SH-SY5Y (cell line): ENCODE data around the gene CADM2.

ENCODE experiments used
- GATA2 ChIP-seq: IDR thresholded peaks from 2 replicates; pipeline ENCODE4 v1.6.1; 2011; ENCODE audit warnings: mild to moderate bottlenecking, low read depth, low read length
- GATA3 ChIP-seq: IDR thresholded peaks from 2 replicates; pipeline ENCODE4 v1.6.1; 2011; ENCODE audit warnings: low read depth, mild to moderate bottlenecking, low read length, moderate library complexity

DNA sequence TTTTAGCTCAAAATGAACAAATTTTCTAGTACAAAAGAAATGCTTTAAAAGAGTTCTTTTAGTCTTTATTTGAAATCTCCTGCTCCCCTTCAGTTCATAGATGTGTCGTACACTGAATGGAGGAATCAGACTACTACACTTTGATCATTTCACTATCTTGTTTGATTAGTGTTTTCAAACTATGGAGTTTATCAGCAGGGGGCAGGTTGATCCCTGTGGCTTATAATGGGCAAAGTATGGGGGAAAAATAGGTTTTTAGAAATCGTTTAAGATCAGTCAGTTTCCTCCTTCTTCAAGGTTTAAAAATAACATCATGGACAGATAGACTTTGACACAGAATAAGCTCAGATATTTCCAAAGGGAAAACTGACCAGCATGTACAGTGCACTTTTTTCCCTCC is 701.7 kb downstream of the CADM2 start:
- TF ChIP-seq GATA2 (no peak), GATA3 (no peak)
